Measurements from ENCODE around the gene PRDM11. TPM values are rescaled to one million over a fixed set of nuclear protein-coding genes. Genes with fewer than 3 reads are reported as not detected.
"Not testable (repeated sequence)": the region's sequence is repeated elsewhere in the genome, so short reads cannot be mapped to it uniquely, and the experiment has no call there.

Gene PRDM11
- total RNA-seq, 1 experiment from 2014 or later = 27.4 TPM

GRCh38 chr11:45127836-45128235 lies 18.6 kb upstream of the PRDM11 start:
- peaks cover 13% of the 10 kb centered on the region for H3K27me3 ChIP-seq (ENCODE audit: control insufficient read depth, insufficient read depth, low read length)
- H3K4me3 ChIP-seq (ENCODE audit: low read depth in 2 of 2, low read length in 2 of 2); CTCF ChIA-PET; H3K36me3 ChIP-seq (ENCODE audit: control insufficient read depth, insufficient read depth, low read length); H3K27ac ChIP-seq (ENCODE audit: low read length); POLR2A ChIA-PET; ATAC-seq; BruUV-seq (replicated peaks); DNase-seq (ENCODE audit: low read depth, low spot score); intact Hi-C loops (cut with micrococcal nuclease; ENCODE audit: unreplicated experiment); H3K4me1 ChIP-seq (ENCODE audit: control insufficient read depth, insufficient read depth, low read length); in situ Hi-C loops (cut with HindIII; ENCODE audit: low pct_unique_long_range_greater_than_20kb, low sequenced_read_pairs): not testable (repeated sequence)
- H3K9me3 ChIP-seq (ENCODE audit: control insufficient read depth, insufficient read depth, low read depth, low read length) = peaks cover 14% of the 10 kb centered on the region; the same call in 1 of the 2 replicates

- ChIA-PET POLR2A (interaction anchor here (0.6 kb wide), 1 partner anchor 9 kb away, joined by 3 read pairs; no protein-coding TSS in a partner anchor), CTCF (no interaction called here)
- H3K27ac ChIP-seq (ENCODE audit: low read length) = no peak overlapping the region
- in situ Hi-C loops (cut with HindIII; ENCODE audit: low pct_unique_long_range_greater_than_20kb, low sequenced_read_pairs) (no loop called here), intact Hi-C loops (cut with micrococcal nuclease; ENCODE audit: unreplicated experiment) (no loop called here)
- ATAC-seq = no peak
- BruUV-seq (replicated peaks) = no TSS peak
- no peak overlapping the region for H3K4me3 ChIP-seq (ENCODE audit: low read depth in 2 of 2, low read length in 2 of 2)
- H3K36me3 ChIP-seq (ENCODE audit: control insufficient read depth, insufficient read depth, low read length) = no peaks in the 10 kb centered on the region
- DNase-seq (ENCODE audit: low read depth, low spot score) = no peak
- no peak for TF ChIP-seq REST (IDR thresholded peaks at IDR 0.05; ENCODE audit: insufficient read depth in 1 of 2, low read depth in 2 of 2, low read length in 1 of 2)
- TF ChIP-seq TCF7L2 (IDR thresholded peaks at IDR 0.05; ENCODE audit: low read depth, low read length) = no peak
- no peak for TF ChIP-seq POLR2AphosphoS5 (IDR thresholded peaks at IDR 0.05; ENCODE audit: low read depth, low read length)
- TF ChIP-seq CTCF (IDR thresholded peaks at IDR 0.05) = no peak
- no peak for TF ChIP-seq SIN3A (IDR thresholded peaks at IDR 0.05; ENCODE audit: borderline replicate concordance, insufficient read depth, low read depth, low read length)
- H3K9me3 ChIP-seq (ENCODE audit: control insufficient read depth, insufficient read depth, low read depth, low read length) = peaks cover 10% of the 10 kb centered on the region; the same call in 1 of the 2 replicates
- no peaks in the 10 kb centered on the region for H3K4me1 ChIP-seq (ENCODE audit: control insufficient read depth, insufficient read depth, low read length)
- H3K27me3 ChIP-seq (ENCODE audit: control insufficient read depth, insufficient read depth, low read length) = peaks cover 32% of the 10 kb centered on the region
Observed at GRCh38 chr11:45133878-45134277, 12.6 kb upstream of the PRDM11 start.

- Histone ChIP-seq H3K4me3 (ENCODE audit: low read depth in 2 of 2, low read length in 2 of 2) (no peak overlapping the region), H3K36me3 (ENCODE audit: control insufficient read depth, insufficient read depth, low read length) (no peaks in the 10 kb centered on the region), H3K4me1 (ENCODE audit: control insufficient read depth, insufficient read depth, low read length) (peaks cover 5% of the 10 kb centered on the region), H3K9me3 (ENCODE audit: control insufficient read depth, insufficient read depth, low read depth, low read length) (no peaks in the 10 kb centered on the region), H3K27ac (ENCODE audit: low read length) (no peak overlapping the region), H3K27me3 (ENCODE audit: control insufficient read depth, insufficient read depth, low read length) (peaks cover 18% of the 10 kb centered on the region)
- BruUV-seq (replicated peaks) = no TSS peak
- TF ChIP-seq REST (IDR thresholded peaks at IDR 0.05; ENCODE audit: insufficient read depth in 1 of 2, low read depth in 2 of 2, low read length in 1 of 2) (no peak), SIN3A (IDR thresholded peaks at IDR 0.05; ENCODE audit: borderline replicate concordance, insufficient read depth, low read depth, low read length) (no peak), POLR2AphosphoS5 (IDR thresholded peaks at IDR 0.05; ENCODE audit: low read depth, low read length) (no peak), CTCF (IDR thresholded peaks at IDR 0.05) (no peak), TCF7L2 (IDR thresholded peaks at IDR 0.05; ENCODE audit: low read depth, low read length) (no peak)
- in situ Hi-C loops (cut with HindIII; ENCODE audit: low pct_unique_long_range_greater_than_20kb, low sequenced_read_pairs) = no loop called here
- no peak for DNase-seq (ENCODE audit: low read depth, low spot score)
- ChIA-PET POLR2A (no interaction called here), CTCF (no interaction called here)
- intact Hi-C loops (cut with micrococcal nuclease; ENCODE audit: unreplicated experiment) = no loop called here
- ATAC-seq = no peak
Observed at GRCh38 chr11:45141171-45141570, 5.3 kb upstream of the PRDM11 start.
